Limb (tissue), 2 donors: ENCODE results near the gene COG5.

Source experiments
- DNase-seq, 2 donors: peaks; one replicate each; pipeline ENCODE4 v3.0.0-alpha.2; 2016; ENCODE audit errors: extremely low spot score in 2 of 2

The COG5 gene

DNA sequence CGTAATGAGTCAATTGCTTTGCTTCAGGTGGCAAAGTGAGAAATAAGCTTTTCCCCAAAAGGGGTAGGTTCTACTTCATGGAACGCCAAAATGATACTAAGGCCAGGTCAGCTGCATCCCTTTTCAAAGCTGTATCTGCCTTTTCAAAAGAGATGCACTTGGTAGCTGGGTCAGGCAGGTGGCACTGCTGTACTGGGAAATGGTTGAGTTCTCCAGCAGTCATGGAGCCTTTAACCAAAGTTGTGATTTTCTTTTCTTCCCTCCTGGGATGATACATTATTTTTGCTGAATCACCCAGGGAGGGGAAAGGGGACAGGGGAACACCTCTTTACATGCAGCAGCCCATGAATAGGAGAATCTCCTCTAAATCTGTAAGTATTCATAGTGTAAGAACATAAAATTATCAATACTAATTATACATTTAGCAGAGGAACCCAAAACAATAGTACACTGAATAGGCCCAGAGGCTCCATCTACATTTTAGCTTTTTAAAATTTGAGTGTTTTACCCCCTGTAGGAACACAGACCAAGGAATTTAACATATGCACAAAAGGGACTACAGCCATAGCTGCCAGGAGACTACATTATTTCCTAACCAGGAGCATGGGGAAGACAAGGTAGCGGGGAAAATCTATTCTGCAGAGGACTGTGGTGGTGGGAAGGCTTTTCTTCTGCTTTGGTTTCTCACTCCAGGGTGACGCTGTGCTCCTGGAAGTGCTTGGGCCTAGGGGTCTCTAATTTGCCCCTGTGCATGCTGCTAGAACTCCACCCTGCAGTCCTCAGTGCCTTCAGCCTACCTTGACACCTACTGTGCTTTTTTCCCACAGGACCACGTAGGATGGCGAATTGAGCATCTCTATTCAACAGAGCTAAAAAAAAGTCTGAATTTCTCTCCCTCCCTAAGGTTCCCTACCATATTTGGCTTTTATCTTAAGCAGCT, 100.3 kb downstream of the COG5 start:
- DNase-seq, result peak; percentile 11 to 55

DNA sequence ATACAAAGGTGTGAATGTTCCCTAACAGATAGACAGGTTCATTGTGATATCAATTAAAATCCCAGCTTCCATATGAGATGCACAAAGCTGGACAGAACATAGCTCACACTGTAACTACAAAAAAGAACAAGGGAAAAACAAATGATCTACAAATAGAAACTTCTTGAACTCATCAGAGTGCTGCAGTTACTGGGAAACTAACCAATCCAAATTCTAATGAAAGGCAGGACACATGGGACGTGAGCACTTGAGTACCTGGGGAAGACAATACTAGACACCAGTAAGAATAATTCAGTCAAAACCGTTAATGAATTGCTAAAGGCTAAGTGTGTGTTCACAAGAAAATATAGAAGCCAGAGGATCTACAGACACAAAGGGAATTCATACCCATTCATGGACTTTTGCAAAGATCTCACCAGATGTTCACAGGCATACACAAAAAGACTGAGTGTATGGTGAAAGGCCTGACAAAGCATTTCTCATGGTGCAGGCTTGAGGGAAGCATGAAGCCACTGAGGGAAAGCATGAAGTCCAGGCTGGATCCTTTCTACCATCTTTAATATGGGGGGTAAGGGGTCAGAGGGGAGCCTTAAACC, 101.7 kb downstream of the COG5 start:
- no peak for DNase-seq

DNA sequence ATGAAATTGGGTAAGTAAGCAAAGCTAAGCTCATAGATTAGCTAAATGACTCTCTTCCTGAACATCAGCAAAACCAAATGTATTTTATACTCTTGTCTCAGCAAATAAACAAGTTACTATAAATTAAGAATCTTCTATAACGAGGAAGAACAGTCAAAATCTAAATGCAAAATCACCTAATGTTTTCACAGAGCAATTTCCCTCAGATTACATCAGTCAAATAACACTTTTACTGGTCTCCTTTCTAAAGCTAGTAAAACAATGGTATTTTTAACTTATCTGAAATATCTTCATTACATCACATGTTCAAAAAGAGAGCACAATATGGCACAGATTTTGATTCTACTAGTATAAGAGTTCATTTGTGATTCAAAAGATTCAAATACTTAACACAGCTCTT, 110.3 kb downstream of the COG5 start:
- DNase-seq, result no peak

DNA sequence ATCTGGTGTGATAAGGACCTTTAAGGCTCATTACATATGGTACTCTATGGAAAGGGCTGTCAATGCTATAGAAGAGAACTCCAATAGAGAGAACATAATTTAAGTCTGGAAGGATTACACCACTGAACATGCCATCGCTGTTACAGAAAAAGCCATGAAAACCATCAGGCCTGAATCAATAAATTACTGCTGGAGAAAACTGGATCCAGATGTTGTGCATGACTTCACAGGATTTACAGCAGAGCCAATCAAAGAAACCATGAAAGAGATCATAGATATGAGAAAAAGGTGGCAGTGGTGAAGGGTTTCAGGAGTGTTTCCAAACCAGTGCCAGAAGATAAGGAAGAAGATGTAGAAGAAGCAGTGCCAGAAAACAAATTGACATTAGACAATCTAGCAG, 112.8 kb downstream of the COG5 start:
- no peak for DNase-seq

DNA sequence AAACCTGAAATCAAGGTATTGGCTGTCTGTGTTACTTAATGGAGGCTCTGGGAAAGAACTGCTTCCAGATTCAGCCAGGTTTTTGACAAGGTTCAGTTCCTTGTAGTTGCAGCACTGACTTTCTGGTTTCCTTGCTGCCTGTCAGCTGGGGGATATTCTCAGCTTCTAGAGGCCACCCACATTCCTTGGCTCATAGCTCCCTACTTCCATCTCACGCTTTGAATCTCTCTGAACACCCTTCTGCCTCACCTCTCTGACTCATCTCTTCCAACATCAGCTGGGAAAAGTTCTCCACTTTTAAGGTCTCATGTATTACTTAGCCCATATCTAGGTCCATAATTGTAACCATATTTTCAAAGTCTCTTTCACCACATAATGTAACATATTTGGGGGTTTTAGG, 116.7 kb downstream of the COG5 start:
- no peak for DNase-seq

DNA sequence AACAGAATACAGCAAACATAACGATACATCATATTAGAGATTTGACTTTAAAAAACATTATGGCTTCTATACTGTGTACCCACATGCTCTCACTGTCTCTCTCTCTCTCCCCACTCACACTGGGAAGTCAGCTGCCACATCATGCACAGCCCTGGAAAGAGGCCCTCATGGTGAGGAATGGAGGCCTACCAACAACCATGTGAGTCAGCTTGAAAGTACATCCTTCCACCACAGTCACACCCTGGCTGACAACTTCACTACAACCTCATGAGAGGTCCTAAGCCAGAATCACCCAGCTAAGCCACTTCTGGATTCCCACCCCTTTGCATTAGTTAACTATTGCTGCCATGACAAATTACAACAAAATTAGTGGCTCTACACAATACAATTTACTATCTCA, 117.2 kb downstream of the COG5 start:
- DNase-seq, result no peak

DNA sequence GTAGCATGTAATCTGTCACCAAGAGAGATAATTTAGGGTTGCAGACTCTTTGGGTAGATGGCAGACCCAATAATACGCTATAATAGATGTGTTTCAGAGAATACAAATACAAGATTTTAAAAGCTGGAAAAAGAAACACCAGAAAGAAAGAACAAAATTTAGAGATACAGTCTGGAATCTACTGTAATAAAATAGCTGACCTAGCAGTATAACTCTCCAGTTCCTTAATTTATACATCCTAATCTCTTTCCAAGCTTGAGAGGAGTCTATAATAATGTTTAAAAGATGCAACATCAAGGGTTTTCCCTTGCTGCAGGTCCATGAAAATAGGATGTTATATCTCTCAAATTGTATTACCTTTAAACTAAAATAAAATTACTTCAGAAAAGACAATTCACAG, 121.0 kb downstream of the COG5 start:
- no peak for DNase-seq

DNA sequence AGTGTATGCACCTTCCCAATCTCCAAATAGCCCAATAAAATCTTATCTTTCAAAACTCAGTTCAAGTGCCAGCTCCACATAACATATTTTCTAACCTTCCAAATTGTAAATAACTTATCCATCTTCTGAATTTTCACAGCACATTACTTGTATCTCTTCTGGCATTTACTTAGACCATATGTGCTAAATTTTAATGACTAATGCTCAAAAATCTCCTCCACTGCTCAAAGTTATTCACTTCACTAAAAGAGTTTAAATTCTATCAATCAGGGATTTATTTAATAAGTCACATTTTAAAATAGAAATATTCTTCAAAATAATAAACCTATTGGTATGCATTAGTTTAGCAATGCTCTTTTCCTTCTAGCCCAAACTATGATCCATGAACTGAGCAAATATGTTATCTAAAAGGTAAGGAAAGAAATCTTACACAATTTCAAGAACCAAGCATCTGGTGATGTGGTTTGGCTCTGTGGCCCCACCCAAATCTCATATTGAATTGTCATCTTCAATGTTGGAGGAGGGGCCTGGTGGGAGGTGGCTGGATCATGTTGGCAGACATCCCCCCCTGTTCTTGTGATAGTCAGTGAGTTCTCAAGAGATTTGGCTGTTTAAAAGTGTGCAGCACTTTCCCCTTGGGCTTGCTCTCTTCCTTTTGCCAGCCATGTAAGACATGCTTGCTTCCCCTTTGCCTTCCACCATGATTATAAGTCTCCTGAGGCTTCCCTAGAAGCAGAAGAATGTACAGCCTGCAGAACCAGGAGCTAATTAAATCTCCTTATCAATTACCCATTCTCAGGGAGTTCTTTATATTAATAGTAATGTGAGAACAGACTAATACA, 121.9 kb downstream of the COG5 start:
- no peak for DNase-seq

DNA sequence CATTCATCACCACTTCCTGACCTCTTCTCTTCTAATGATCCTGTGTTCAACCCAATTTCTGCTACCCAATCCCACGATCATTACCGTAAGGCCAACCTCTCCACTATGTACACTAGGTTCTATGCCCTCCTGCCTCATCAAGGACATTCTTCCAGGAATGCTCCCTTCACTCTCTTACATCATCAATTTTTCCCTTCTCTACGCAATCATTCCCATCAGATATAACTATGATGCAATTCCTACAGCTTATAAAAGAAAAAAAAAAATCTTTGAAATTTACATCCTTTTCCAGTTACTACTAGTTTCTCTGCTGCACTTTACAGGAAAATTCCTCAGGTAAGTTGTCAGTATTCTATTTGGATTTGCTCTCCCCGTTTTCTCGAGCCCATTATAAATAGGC, 124.7 kb downstream of the COG5 start:
- DNase-seq, result no peak

DNA sequence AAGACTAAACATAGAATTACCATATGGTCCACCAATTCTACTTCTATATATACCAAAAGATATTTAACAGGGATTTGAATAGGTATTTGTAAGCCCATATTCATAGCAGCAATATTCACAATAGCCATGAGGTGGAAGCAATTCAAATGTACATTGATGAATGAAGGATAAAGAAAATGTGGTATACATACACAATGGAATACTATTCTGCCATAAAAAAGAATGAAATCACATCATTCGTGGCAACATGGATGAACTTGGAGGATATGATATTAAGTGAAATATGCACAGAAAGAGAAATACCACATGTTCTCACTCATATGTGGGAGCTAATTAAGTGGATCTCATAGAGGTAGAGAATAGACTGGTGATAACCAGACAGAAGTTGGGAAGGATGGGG, 128.0 kb downstream of the COG5 start:
- DNase-seq, result no peak

DNA sequence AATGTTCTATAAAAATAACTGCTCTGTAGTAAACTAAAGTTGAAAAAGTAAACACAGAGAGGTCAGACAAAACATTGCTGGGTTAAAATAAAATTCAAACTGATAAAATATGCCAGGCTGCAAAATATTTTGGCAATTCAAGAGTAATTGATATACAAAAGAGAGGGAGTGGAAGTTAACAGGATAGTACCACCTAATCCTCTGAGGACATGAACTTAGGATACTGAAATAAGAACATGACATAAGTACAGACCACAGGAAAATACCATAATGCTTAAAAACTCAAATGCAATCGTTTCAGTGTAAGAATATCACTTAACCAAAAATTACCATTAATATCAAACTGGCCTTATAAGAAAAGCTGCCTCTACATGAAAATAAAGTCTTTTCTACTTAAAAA, 131.5 kb downstream of the COG5 start:
- DNase-seq, result no peak

DNA sequence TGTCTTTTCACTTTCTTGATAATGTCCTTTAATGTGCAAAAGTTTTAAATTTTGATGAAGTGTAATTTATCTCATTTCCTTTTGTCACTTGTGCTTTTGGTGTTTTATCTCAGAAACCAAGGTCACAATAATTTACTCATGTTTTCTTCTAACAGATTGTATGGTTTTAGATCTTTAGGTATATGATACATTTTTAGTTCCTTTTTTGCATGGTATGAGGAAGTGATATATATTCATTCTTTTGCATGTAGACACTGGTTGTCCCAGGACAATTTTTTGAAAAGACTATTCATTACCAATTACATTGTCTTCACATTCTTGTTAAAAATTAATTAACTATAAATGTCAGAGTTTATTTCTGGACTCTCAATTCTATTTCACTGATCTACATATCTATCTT, 133.7 kb downstream of the COG5 start:
- DNase-seq, result no peak

DNA sequence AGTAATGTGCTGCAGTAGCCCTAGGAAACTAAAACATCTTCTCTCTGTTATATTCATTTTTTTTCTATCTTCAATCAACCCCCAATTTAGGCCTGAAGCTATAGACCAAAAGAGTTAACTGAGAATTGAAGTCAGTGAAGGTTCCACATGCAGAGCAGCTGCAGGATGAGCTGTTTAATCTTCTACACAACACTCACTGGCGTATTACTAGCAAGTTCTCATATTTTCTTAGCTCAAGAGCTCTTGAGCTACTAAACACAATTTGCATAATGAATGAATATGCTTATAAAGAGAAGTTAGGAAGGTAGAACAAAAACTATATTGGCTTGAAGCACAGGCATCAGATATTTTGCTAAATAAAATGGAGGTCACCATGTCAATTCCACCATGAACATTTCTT, 135.1 kb downstream of the COG5 start:
- no peak for DNase-seq

DNA sequence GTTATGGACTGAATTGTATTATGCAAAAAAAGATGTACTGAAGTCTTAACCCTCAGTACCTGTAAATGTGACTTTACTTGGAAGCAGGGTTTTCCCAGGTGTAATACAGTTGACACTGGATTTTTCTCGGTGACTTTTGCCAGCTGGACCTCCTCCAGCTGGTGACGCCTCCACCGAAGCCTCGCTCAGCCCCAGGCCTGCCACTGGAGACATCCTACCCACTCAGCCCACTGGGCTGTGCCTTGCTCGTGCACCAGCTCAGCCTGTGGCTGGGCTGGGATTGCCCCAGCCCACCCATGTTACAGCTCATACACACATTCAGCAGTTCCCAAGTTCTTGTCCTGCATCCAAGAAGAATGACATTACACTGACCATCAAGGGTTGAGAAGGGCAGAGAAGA, 136.3 kb downstream of the COG5 start:
- DNase-seq, result no peak

DNA sequence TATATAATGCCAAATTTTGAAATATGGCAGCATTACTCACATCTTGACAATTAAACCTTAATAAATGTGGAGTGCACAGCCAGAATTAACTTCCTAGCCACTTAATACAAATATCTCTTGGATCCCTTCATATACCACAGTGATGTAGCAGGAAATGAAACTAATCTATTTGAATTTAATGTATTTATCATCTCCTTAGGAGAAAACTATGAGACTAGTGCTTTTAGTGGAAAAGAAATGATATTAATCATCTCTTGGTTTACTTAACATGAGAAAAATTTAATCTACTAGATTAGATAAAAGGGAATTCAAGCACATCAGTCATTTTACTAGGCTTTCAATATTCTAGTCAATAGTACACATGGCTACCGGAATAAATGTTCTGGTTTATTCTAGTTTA, 149.5 kb downstream of the COG5 start:
- no peak for DNase-seq

DNA sequence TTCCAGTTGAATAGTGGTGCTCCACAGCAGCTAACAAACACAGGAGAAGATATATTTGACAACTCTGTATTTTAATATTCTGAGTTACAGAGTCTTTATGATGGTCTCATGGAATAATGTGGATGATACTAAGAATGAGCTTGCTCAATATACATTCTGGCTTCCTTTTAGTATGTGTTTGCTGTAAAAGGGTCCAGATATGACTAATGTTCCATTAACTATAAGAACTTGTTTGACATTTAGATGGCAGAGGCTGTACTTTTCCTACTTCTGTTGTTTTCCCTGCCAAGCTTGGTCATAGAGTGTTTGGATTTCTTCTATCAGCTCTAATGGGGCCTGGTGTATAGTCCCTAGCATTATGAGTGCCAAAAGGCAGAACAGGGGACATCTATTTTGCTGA, 155.4 kb downstream of the COG5 start:
- no peak for DNase-seq

DNA sequence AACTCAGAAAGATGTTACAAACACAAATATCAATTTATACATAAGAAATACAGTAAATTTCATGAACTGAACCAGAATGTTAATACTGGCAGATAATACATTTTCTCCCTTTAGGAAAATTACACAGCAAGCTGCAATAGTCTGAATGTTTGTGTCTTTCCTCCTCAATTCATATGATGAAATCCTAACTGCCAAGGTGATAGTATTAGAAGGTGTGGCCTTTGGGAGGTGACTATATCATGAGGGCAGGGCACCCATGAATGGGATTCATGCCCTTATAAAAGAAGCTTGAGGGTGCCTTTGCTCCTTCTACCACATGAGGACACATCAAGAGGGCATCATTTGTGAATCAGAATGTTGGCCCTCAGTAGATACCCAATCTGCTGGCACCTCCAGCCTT, 158.2 kb downstream of the COG5 start:
- DNase-seq, result no peak

DNA sequence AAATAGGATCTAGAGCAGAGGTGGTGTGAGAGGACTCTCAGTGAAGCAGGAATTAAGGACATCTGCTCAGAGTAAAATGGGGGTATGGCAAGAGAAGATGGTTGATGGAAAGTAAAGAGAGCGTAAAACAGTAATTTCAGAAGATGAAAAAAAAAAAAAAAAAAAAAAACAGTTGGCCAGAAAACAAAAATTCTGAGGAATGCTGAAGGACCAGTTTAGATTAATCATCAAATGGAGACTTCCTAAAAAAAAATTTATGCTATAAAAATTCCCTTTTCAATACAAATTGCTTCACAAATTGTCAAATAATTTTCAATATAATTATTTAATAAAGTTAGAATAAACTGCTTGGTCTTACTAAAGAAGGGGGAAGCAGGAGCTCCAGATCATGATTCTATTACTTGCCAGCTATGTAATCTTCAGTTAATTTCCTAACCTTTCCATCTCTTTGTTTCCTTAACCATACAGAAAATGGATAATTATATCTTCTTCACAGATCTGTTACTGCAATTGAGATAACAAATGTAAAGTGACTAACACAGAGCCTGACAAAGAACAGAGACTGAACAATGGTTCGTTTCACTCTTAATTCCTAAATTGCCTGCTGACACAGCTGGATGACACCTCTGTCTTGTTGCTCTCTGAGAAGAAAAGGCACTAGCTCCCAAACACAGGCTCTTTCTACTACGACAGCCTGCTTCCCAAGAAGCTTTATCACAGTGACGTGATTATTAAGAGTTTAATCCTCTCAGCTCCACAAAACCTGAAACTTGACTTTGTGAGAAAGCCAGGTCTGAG, 158.8 kb downstream of the COG5 start:
- no peak for DNase-seq

DNA sequence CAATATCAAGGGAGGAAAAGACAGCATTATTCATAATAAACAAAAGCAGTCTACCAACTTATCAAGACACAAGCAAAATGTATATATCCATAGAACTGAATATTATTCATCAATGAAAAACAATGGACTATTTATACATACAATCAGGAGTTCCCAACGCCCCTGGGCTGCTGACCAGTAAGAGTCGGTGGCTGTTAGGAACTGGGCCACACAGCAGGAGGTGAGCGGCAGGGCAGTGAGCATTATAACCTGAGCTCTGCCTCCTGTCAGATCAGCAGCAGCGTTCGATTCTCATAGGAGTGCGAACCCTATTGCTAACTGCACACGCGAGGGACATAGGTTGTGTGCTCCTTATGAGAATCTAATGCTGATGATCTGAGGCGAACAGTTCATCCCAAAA, 165.6 kb downstream of the COG5 start:
- DNase-seq, result no peak

DNA sequence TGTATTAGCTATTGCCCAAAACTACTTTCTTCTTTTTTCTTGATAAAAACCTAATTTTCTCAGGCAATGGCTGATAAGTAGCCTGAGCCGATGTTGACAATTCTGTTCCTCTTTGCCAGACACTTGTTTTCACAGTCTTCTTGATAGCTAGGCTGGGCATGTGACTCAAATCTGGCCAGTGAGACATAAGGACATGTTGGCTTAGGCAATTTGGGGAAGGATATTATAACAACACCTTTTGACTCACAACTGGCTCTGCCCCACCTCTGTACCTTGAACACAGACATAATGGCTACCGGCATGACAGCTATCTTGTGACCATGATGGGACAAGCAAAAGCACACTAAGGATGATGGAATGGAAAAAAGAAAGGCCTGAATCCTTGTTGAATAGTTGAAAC, 166.7 kb downstream of the COG5 start:
- no peak for DNase-seq

DNA sequence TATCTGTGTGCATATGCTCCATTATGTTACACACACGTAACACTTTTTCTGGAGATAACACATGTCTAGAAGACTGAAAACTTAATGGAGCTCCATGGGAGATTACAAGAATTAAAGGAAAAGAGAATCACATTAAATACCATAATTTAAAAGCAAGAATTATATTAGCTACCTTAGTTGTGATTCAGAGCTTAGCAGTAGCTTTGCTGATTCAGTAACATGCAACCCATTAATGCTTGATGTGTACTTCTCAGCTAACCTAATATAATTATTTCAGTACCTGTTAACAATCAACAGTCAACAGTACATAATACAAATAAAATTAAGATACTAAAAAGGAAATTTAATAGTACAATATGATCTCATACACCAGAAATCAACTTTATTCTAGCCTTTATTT, 167.6 kb downstream of the COG5 start:
- DNase-seq, result no peak

DNA sequence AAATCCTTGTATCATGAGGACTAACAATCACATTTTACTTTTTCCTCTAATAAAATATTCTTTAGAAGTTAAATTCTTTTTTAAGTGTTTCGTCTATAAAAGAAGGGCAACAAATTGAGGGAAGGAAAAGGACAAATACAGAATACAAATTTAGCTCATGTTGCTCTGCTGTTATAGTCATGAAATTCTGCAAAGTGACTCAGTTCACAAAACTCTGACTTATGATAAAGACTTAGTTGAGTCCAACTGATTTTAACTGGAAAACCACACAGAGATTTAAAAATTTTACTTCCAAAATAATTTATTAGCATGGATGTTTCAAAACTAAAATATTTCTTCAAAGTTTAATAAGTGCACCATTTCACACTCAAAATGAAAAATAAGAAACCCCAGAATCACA, 168.9 kb downstream of the COG5 start:
- DNase-seq, result no peak
